Sigmoid colon (tissue), 4 donors: ENCODE data around the gene TBX3.

ENCODE experiments used
- POLR2A ChIP-seq, 2 donors: fragments of 450-650 bp; IDR thresholded peaks; one replicate each; pipeline ENCODE4 v1.6.1; 2016; ENCODE audit warnings: antibody characterized with exemption in 2 of 2, mild to moderate bottlenecking in 2 of 2, moderate library complexity in 2 of 2
- POLR2AphosphoS5 ChIP-seq, 4 donors: sonication (generic); formaldehyde crosslinking; IDR thresholded peaks; one replicate each; pipeline ENCODE4 v1.6.1; 2017; ENCODE audit warnings: antibody characterized with exemption in 4 of 4

DNA sequence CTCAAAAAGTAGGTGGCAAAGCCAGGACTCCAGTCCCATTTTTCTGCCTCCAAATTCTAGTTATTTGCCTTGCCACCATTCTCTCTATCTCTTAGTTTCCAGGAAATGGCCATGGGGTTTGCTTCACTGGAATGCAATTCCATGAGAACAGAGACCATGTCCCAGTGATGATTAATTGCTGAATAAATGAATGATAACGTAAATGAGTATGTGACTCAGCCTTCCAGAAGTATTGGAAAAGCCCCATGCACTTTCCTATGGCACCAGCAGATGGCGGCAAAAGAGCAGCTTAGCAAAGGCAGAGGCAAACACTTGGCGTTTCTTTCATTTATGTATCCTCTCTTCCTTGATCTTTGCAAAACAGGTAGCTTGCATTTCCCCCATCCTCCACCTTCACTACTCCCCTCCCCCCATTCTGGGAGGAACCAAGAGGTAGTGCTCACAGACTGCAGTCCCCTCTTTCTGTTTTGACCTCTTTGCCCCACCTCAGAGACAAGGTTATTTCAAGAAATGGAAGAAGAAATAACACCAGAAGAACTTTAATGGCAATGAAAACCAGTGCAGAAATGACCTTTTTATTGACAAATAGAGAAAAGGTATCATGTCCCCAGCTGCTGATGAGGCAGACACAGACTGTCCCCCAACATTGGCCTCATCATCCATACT is 21.3 kb downstream of the TBX3 start:
- TF ChIP-seq POLR2AphosphoS5 (IDR thresholded peaks at IDR 0.05) (no peak), POLR2A (IDR thresholded peaks at IDR 0.05) (no peak)
